Loucy (cell line): ENCODE data around the gene LIN7B.
"Not testable (repeated sequence)": the region's sequence is repeated elsewhere in the genome, so short reads cannot be mapped to it uniquely, and the experiment has no call there.

Experiments used
- H2AFZ ChIP-seq: fragments of 200-600 bp; sonication (generic); 2 replicates; pipeline ENCODE4 v1.6.0; 2016; ENCODE audit warnings: antibody characterized with exemption, mild to moderate bottlenecking, low read length, moderate library complexity
- H3F3A ChIP-seq: fragments of 200-600 bp; 2 replicates; pipeline ENCODE4 v1.6.0; 2016; ENCODE audit warnings: antibody characterized with exemption, low read depth, mild to moderate bottlenecking
- H3K27me3 ChIP-seq: fragments of 200-600 bp; sonication (generic); 2 replicates; pipeline ENCODE4 v1.6.1; 2014; ENCODE audit warnings: low read length, mild to moderate bottlenecking; ENCODE audit not compliant: insufficient read depth, poor library complexity, severe bottlenecking
- H3K36me3 ChIP-seq: fragments of 200-600 bp; sonication (generic); 2 replicates; pipeline ENCODE4 v1.6.1; 2016; ENCODE audit warnings: low read length; ENCODE audit not compliant: insufficient read depth
- H3K4me1 ChIP-seq: fragments of 200-600 bp; sonication (generic); 2 replicates; pipeline ENCODE4 v1.5.1; 2014; ENCODE audit warnings: low read length, mild to moderate bottlenecking; ENCODE audit not compliant: insufficient read depth, poor library complexity, severe bottlenecking
- H3K4me2 ChIP-seq: fragments of 200-600 bp; sonication (generic); 2 replicates; pipeline ENCODE4 v1.6.0; 2014; ENCODE audit warnings: antibody characterized with exemption, low read length, low read depth, mild to moderate bottlenecking; ENCODE audit not compliant: poor library complexity, severe bottlenecking
- H3K4me3 ChIP-seq: fragments of 200-600 bp; sonication (generic); 2 replicates; pipeline ENCODE4 v1.5.1; 2014; ENCODE audit warnings: low read length, mild to moderate bottlenecking, mixed read lengths; ENCODE audit not compliant: poor library complexity, severe bottlenecking
- H3K79me2 ChIP-seq: fragments of 200-600 bp; sonication (generic); 2 replicates; pipeline ENCODE4 v1.6.1; 2014; ENCODE audit warnings: low read length; ENCODE audit not compliant: insufficient read depth
- H3K9ac ChIP-seq: fragments of 200-600 bp; sonication (generic); 2 replicates; pipeline ENCODE4 v1.6.0; 2014; ENCODE audit warnings: mild to moderate bottlenecking, low read depth, low read length, moderate library complexity; ENCODE audit not compliant: poor library complexity, severe bottlenecking
- H3K9me2 ChIP-seq: fragments of 200-600 bp; sonication (generic); replicated peaks from 2 replicates; pipeline ENCODE4 v1.6.1; 2016; ENCODE audit warnings: low read depth, low read length, mixed read lengths
- H3K9me3 ChIP-seq: fragments of 200-600 bp; sonication (generic); 2 replicates; pipeline ENCODE4 v1.6.1; 2014; ENCODE audit warnings: mild to moderate bottlenecking, antibody characterized with exemption, low read length, low read depth; ENCODE audit not compliant: insufficient read depth
- H4K20me1 ChIP-seq: fragments of 200-600 bp; sonication (generic); 2 replicates; pipeline ENCODE4 v1.6.0; 2014; ENCODE audit warnings: antibody characterized with exemption, low read length, mild to moderate bottlenecking; ENCODE audit not compliant: insufficient read depth, poor library complexity, severe bottlenecking
- CTCF ChIP-seq: fragments of 200-600 bp; sonication (generic); conservative IDR thresholded peaks from 2 replicates; pipeline ENCODE4 v1.5.1; 2014; ENCODE audit warnings: mild to moderate bottlenecking, antibody characterized with exemption, low read length
- EZH2phosphoT487 ChIP-seq: fragments of 200-600 bp; IDR thresholded peaks from 2 replicates; pipeline ENCODE4 v1.6.1; 2018; ENCODE audit warnings: antibody characterized with exemption, mild to moderate bottlenecking, moderate library complexity, borderline replicate concordance

LIN7B gene

DNA sequence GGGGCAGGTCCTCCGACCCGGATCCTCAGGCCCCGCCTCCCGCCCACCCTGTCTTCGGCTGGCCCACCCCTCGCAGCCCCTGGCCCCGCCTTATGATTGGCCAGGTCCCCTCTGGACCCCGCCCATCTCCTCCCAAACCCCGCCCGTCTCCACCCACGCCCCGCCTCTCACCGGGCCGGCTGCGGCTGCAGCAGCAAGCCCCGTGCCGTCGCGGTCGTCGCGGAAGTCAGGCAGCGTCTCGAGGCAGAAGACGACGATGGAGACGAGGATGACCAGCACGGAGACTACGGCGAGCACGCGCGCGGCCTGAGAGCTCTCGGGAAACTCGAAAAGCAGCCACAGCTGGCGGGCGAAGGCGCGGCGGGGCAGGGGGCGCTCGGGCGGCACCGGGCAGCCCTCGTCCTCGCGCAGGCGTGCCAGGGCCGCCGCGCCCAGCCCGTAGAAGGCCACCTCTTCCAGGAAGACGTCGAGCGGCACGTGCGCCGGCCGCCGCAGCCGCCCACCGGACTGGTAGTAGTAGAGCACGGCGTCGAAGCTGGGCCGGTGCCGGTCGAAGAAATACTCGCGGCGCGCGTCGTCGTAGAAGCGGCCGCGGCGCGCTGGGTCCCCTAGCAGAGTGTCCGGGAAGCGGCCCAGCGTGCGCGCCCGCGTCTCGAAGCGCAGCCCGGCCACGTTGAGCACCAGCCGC, 42.2 kb upstream of the LIN7B start:
- H3K4me1 ChIP-seq, result no peaks in the 10 kb centered on the region
- H3K36me3 ChIP-seq, result no peaks in the 10 kb centered on the region
- H3K79me2 ChIP-seq, result no peaks in the 10 kb centered on the region
- no peak overlapping the region for H3K9ac ChIP-seq
- no peak overlapping the region for H3K4me2 ChIP-seq
- no peaks in the 10 kb centered on the region for H3K9me3 ChIP-seq
- no peaks in the 10 kb centered on the region for H3K27me3 ChIP-seq
- no peak for TF ChIP-seq EZH2phosphoT487
- no peak for TF ChIP-seq CTCF
- no peak overlapping the region for H2AFZ ChIP-seq
- H3K4me3 ChIP-seq, result no peak overlapping the region
- no peaks in the 10 kb centered on the region for H3F3A ChIP-seq
- no peaks in the 10 kb centered on the region for H3K9me2 ChIP-seq
- no peaks in the 10 kb centered on the region for H4K20me1 ChIP-seq

DNA sequence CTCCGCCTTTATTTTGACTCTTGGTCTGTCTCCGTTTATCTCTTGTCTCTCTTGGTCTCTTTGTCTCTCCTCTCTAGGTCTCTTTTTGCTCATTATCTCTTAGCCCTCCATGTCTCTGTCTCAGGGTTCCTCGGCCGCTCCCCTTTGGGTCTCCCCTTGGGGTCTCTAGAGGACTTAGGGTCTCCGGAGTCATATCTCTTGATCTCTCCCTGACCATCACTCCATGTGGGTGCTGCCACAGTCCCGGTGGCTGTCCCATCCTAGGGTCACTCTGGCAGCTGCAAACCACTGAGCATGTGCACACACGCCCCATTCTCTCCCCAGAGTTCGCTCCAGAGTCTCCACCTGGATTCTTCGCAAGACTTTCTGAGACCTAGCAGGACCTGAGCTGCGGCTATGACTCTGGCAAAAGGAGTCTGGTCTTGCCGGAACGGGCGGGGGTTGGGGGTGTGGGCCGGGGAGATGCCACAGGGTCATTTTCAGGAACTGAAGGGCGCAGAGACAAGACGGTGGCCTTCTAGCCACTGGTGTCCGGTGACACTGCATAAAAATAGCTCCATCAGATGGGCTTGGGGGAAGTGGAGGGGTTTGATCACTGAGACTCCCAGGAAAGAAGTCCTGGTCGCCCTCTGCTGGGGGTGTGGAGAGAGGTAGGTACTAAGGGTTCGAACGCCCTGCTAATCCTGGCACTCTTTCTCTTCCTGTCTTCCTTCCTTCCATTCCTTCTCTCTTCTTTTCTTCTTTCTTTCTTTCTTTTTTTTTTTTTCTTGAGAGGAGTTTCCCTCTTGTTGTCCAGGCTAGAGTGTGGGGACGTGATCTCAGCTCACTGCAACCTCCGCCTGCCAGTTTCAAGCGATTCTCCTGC, 40.4 kb upstream of the LIN7B start:
- Histone ChIP-seq H3K27me3 (no peaks in the 10 kb centered on the region), H3K9me3 (no peaks in the 10 kb centered on the region), H3K9ac (no peak overlapping the region), H3K4me2 (no peak overlapping the region), H3F3A (no peaks in the 10 kb centered on the region), H4K20me1 (no peaks in the 10 kb centered on the region), H2AFZ (no peak overlapping the region), H3K4me3 (no peak overlapping the region), H3K36me3 (no peaks in the 10 kb centered on the region), H3K4me1 (no peaks in the 10 kb centered on the region), H3K79me2 (no peaks in the 10 kb centered on the region), H3K9me2 (no peaks in the 10 kb centered on the region)
- TF ChIP-seq CTCF (peak; percentile 46), EZH2phosphoT487 (no peak)

DNA sequence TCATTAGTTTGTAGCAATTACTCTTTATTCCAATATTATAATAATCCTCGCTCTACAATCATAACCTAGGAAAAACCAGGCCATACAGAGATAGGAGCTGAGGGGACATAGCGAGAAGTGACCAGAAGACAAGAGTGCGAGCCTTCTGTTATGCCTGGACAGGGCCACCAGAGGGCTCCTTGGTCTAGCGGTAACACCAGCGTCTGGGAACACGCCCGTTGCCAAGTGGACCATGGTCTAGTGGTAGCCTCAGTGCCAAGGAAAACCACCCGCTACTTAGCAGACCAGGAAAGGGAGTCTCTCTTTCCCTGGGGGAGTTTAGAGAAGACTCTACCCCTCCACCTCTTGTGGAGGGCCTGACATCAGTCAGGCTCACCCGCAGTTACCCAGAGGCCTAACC, 39.3 kb upstream of the LIN7B start:
- not testable (repeated sequence) for H3K27me3 ChIP-seq, H3K4me3 ChIP-seq, H3K79me2 ChIP-seq, H3K4me2 ChIP-seq, H3K9me3 ChIP-seq, H4K20me1 ChIP-seq, H3K36me3 ChIP-seq, H2AFZ ChIP-seq, H3K9me2 ChIP-seq, H3K4me1 ChIP-seq, H3F3A ChIP-seq, H3K9ac ChIP-seq
- TF ChIP-seq CTCF, result peak; percentile 50
